Measurements from ENCODE around the gene NCEH1.
"Not testable (repeated sequence)": the region's sequence is repeated elsewhere in the genome, so short reads cannot be mapped to it uniquely, and the experiment has no call there.

The NCEH1 gene

DNA sequence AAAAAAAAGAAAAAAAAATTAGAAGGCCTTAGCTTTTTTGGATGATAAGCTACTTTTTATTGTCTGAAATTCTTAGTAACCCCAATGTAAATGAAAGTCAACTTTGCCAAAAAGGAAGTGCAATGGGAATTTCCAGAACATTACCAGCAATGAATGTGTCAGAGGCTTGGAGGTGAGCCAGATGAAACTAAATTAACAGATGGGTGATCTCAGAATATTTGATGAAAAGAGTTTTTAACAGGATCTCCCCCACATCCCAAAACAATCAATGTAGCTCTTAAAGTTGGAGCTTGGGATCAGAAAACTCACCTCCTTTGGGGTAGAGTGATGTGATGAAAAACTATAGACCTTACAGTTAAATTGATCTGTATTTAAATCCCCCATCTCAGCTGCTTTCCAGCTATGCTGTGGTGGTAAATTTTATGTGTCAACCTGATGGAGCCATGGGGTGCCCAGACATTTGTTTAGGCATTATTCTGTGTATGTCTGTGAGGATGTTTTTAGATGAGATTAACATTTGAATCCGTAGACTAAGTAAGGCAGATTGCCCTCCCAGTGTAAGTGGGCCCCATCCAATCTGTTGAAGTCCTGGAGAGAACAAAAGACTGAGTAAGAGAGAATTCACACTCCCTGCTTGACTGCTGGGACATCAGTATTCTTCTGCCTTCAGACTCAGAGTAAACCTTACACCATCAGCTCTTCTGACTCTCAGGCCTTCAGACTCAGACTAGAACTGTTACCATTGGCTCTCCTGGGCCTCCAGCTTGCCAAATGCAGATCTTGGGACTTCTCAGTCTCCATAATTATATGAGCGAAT lies 103.4 kb downstream of the NCEH1 start:
- DNase-seq, result no peak

DNA sequence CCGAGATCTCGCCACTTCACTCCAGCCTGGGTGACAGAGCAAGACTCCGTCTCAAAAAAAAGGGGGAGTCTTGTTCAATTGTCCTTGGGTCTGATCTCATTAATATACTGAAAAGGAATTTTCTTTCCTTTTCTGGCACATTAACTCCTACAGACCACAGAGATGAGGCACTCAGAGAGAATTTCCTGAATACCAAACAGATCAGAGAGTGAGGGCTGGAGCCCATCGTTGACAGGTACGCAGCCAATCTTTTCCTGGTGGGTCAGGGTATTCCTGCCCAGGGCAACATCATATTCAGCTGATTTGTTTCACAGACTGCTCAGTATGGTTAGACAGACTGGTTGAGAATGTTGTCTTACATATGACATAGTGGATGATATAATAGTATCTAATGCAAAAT lies 104.8 kb downstream of the NCEH1 start:
- DNase-seq, result no peak

DNA sequence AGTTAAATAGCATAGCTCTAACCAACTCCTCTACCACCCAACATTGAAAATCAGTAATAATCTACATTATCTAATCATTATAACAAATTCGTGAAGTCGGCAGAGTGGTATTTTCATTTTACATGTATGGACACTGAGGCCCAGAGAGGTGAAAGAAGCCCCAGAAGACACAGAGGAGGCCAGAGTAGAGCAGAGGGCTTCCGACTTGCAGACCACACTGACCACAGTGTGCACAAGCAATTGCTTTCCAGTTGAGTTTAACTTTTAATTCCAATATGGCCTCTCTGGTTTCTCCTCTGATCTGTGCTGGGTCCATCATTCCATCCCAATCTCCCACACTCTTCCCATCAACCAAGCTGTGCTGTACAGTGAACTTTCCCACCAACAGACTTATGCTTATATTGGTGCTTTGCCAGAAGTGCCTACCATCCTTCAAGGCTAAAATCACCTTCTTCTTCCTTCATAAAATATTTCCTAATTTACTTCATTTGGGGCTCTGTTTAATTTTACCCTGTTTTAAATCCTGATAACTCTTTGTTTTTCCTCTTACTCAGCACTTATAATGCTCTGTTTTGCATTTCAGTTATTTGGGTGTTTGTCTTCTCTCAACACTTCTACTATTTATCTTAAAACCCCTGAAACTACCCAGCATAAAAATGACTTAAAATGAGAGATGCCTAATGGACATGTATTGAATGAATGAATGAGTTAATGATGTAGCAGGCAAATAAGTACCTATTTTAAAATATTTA lies 105.8 kb downstream of the NCEH1 start:
- DNase-seq, result no peak

DNA sequence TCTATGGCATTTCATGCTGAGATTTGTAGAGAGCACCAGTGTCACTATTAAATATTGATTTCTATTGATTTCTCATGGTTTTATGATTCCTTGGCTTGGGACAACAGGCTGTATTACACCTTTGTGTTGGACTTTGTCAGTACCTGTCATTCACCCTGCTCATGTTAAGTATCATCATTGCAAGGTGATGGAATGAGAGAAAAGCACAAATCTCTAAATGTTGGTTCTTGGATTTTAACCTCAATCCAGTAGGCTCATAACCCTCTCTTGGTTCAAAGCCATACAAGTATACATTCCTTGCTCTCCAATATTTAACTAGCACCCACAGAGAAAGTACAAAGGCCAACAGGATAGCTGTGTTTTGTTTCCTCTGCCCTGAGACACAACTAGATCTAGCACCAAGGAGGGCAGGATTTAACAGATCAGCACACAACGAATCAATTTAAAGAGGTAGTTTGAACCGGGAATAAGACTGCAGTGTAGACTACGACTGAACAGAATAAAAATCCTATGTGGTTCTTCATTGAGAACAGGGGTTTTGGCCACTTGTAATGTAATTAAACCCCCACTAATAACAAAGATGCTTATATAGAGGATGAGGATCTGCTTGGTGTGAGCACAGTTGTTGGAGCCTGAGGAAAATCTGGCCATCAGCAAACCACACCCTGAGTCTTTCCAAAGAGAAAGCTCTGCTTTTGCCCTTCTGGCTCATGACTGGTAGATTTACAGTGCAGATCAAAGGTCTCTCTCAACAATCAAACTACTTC lies 109.6 kb downstream of the NCEH1 start:
- DNase-seq, result no peak

DNA sequence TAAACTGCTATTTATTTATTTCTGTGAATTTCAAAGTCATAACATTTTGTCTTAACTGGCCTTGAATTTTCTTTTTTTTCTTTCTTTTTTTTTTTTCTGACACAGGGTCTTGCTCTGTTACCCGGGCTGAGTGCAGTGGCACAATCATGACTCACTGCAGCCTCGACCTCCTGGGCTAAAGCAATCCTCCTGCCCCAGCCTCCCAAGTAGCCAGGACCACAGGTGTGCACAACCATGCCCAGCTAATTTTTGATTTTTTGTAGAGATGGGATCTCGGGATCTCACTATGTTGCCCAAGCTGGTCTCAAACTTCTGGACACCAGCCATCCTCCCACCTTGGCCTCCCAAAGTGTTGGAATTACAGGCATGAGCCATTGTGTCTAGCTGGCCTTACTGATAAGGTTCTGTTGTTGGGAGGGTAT lies 110.2 kb downstream of the NCEH1 start:
- DNase-seq, result no peak

DNA sequence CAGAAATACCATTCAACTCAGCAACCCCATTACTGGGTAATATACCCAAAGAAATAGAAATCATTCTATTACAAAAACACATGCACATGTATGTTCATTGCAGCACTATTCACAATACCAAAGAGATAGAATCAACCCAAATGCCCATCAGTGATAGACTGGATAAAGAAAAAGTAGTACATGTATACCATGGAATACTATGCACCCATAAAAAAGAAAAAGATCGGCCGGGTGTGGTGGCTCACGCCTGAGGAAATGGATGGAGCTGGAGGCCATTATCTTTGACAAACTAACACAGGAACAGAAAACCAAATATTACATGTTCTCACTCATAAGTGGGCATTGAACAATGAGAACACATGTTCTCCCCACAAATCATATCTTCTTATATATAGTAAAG lies 112.0 kb downstream of the NCEH1 start:
- no peak for DNase-seq

DNA sequence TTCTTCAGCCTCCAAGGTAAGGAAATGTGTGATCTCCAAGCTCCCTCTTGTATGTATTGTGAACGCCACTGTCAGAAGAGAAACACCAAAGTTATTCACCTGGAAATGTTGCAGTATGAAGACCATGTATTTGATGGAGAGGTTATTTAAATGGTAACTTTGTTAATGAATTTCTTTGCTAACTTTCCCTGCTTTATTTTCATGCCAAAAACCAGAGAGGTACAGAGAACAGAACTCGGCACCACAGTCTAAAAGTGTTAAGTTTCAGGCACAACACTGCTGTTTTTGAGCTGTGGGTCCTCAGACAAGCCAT lies 114.5 kb downstream of the NCEH1 start:
- DNase-seq, result no peak

DNA sequence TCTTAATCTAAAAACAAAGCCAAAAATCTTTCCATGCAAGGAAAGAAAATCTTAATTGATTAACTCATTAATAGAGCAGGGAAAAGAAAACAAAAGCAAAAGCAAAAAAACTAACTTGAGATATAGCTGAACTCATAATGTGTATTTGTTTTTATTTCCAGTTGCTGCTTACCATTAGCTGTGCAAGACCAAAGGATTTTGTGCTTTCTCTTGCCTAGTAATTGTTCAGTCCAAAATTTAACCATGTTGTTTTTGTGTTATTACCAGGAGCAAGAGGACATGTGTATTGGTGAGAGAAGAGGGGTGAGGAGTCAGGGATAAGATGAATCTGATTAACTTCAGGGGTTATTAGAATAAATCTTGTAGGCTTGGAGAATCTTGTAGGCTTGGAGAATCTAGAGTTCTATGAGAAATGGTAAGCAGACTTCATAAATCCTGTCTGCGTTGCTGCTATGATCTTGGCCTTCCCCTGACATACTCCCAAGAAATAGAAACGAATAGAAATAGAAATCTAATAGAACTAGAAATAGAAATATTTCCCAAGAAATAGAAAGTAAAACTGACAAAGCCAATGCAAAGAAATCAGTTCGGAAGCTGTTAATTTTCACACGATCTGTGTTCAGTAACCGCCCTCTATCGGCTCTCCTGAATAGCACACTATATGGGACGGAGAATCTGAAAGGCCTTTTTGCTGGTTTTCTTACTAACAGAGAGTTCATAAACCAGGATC lies 115.0 kb downstream of the NCEH1 start:
- DNase-seq, result peak; percentile 80

DNA sequence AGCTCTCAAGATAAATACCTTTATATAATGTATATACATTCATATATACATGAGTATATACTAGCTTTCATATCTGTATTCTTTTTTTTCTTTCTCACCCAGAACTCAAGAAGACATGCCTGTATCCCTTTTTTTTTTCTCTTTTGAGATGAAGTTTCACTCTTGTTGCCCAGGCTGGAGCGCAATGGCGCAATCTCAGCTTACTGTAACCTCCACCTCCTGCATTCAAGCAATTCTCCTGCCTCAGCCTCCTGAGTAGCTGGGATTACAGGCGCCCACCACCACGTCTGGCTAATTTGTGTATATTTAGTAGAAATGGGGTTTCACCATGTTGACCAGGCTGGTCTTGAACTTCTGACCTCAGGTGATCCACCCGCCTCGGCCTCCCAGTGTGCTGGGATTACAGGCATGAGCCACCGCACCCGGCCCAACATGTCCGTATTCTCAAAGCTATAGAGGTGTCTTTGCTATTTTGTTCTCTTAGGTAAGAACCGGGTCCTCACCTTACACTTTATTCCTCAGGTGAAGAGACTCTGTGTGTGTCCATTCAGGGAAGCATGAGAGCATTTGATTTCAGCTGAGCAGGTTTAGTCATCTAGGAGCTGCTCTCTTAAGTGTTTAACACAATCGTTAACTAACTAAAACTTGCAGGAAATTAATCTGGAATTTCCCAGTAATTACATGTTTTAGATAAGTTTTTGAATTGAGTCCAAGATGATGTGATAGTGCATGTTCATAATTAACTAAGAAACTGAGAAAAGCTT lies 115.8 kb downstream of the NCEH1 start:
- DNase-seq, result not testable (repeated sequence)

DNA sequence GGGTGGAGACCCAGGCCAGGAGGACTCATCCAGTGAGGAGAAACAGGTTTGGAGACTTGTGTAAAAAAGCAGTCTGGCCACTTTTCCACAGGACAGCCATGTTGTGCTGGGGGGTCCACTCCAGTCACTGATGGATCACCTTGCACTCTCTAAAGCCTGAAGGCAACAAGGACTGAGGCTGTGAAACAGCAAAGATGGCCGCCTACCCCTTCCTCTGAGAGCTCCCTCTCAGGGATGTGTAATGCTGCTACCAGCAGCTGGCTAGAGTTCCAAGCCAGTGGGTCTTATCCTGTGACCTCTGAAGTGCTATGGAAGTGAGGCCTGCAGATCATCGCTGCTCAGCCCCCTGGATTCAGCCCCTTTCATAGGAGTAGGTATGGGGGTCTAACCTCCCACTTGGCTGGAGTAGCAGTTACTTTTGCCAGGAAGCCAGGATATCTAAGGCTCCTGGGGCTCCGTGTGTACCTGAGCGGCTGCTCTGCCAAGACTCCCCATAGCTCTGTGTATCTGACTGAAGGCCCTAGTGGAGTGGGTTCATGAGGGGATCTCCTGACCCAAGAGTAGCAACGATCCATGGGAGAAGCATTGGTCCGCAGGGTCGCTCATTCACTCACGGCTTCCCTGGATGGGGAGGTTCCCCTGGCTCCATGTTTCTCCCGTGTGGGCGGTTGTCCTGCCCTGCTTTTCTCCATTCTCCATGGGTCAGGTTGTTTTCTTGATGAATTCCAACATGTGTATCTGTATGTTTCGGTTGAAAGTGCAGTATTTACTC lies 117.8 kb downstream of the NCEH1 start:
- DNase-seq, result no peak

DNA sequence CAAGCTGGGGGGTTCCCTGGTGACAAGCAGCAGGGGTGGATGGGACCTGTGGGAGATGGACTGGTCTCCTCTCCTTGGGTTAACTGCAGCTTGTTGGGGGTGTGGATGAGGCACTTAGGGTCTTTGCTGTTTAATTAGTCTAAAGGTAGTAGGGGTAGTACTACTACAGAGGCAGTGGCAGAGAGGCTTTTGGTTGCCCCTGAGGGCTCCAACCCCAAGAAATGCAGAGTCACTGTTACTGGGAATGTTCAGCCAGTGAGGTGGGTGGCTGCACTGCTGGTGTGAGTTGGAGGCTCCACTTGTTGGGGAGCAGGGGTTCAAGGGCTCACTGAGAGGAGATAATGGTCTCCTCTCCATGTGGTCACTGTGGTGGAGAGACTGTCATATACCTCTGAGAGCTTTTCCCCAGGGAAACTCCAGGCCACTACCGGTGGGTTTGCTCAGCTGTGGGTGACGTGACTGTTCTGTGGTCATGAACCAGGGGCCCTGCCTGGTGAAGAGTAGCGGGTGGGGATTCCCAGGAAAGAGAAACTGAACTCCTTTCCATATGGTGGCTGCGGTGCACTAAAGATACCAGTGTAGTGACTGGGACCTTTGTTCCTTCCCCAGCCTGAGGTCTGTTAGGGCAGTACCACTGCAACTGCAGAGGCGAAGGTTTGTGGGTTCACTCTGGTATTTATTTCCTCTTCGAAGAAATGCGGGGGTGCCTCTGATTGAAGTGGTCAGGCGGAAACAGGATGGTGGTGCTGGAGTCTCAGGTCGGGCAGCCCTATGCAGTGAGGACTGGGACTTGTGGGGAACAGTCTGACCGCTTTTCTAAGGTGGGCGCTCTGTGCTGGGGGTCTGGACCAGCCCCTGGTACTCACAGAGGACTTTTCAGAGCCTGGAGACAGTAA lies 118.7 kb downstream of the NCEH1 start:
- peak; percentile 87 for DNase-seq

DNA sequence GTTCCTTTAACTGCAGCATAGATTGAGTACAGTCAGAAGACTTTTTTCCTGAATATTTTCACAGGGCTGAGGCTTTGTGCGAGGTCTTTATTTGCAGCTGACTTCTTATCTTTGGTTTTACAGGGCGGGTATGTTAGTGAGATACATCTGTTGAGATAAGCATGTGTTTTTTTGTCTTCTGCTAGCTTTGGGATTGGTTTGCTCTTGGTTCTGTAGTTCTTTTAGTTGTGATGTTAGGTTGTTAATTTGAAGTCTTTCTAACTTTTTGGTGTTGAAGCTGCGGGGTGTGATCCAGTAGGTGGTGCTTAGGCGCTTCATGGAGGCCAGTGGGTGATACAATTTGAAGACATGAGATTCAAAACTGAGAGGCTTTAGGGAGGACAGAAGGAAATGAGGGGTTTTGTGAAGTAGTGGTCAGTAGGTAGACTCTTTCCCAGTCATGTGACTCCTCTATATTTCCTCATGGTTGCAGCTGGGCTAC lies 119.7 kb downstream of the NCEH1 start:
- no peak for DNase-seq

DNA sequence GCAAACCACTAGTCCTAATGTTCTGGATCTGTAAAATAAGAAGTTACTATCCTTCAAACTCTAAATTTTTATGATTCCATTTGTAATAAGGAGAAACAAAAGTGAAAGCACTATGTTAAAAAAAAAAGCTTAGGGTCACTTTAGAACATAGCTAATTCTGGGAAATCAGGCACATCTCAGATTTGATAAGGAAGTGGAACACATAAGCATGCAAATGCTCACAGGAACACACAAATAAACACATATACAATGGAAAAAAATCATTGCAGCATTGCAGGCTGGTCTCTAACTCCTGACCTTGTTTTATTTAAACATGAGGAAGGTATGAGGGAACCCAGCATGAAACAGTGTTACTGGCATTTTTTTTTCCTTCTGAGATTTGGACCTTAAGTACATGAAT lies 124.4 kb downstream of the NCEH1 start:
- no peak for DNase-seq

DNA sequence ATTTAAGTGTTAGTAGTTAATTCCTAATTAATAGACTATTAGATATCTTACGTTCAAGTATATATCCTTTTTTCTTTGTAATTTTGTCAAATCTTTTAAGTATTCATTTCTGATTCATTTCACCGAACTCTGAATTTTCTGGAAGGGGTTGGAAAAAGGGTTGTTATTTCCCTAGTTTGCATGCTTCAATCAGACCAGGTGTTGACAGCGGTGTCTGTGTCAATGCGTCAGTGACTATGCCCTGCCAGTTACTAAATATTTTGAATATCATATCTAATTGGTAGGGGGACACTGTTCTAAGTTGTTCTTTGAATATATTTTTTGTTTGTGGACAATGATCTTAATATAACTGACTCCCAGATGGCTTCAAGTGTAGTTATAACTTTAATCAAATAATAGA lies 124.9 kb downstream of the NCEH1 start:
- DNase-seq, result no peak

DNA sequence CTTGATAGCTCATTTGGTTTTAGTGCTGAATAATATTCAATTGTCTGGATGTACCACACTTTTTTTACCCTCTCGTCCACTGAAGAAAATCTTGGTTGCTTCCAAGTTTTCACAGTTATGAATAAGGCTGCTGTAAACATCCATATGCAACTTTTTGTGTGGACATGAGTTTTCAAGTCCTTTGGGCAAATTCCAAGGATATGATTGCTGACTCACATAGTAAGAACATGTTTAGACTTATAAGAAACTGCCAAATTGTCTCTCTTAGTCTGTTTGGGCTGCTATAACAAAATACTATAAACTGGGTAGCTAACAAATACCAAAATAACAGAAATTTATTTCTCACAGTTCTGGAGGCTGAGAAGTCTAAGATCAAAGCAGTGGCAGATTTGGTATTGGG lies 128.2 kb downstream of the NCEH1 start:
- DNase-seq, result no peak

DNA sequence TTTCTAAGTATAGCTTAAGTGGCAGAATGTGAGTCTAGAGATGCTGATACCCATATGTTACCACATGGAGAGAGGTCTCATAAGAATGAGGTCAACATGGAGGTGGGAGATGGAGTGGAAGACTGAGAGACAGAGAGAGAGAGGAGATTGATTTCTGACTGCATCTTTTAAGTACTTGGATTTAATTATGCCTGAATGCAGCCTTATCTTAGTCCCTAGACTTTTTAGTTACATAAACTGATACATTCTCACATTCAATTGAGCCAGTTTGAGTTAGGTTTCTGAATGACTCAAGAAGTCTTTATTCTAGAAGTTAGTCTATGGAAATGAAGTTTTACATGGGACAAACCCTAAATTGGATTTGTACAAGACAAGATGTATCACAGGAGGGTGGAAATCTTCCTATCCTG lies 129.1 kb downstream of the NCEH1 start:
- no peak for DNase-seq

DNA sequence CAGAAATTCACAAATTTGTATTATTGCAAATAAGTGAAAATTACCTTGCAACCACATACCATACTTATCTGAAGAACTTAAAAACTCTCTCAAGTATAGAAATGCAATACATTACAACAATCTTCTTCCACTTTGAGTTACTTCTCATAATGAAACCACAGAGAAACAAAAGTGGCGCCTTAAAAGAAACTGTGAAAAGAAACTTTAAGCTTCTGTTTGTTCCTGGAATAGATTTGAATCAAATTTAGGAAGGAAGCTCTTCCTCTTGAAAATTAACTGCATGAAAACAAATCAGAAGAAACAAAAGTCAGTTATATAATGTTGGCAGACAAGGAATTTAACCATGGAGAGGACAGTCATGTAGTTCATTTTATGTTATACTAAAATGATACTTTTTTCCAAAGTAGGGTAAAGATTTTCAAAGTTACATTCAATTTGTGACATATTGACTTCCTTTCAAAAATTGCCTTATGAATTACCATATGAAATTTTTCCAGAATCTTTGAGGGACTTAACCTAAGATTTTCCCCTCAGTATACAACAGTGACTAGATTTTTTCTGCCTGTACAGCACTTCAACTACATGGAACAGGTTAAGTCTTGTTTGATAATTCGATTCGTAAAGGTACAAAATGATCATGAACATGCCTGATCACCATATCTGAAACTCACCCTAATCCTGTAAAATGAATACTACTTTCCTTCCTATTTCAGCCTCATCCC lies 130.0 kb downstream of the NCEH1 start:
- no peak for DNase-seq

All from CD4-positive, alpha-beta T cell treated with Interleukin-10 for 1 hour (primary cell).